Activated T-helper 2 cell treated with anti-CD3 and anti-CD28 coated beads, Interferon-gamma antibody, Interleukin-2, Interleukin-4, amounts not matched to agents 10 μg/mL and 5 μg/mL and 100 μg/mL, durations not matched to agents 14 hours and 24 hours and 36 hours (primary cell): Measurements from ENCODE around the gene AP2M1. TPM values are rescaled to one million over a fixed set of nuclear protein-coding genes. Genes with fewer than 3 reads are reported as not detected.
A peak's percentile ranks its signal among the peaks of the same experiment; 100 is the strongest.

Experiments
- DNase-seq: peaks from one replicate; pipeline ENCODE4 v3.0.0; 2021; ENCODE audit warnings: low spot score
- H3K27ac Mint-ChIP-seq: one replicate; pipeline ENCODE4 v1.8.0; 2021; ENCODE audit warnings: mixed read lengths
- H3K27me3 Mint-ChIP-seq: one replicate; pipeline ENCODE4 v1.8.0; 2021; ENCODE audit warnings: low read depth, mixed read lengths
- H3K36me3 Mint-ChIP-seq: one replicate; pipeline ENCODE4 v1.8.0; 2021; ENCODE audit warnings: low read depth, mixed read lengths
- H3K4me1 Mint-ChIP-seq: one replicate; pipeline ENCODE4 v1.8.0; 2021; ENCODE audit warnings: low read depth, mixed read lengths
- H3K4me3 Mint-ChIP-seq: one replicate; pipeline ENCODE4 v1.8.0; 2021; ENCODE audit warnings: low read depth, mild to moderate bottlenecking, moderate library complexity, mixed read lengths
- H3K9me3 Mint-ChIP-seq: one replicate; pipeline ENCODE4 v1.8.0; 2021; ENCODE audit warnings: mixed read lengths
- intact Hi-C: fragments of 100-400 bp; cut with micrococcal nuclease; formaldehyde crosslinking; loops from one replicate; pipeline ENCODE4 v1.15.1; 2023
- total RNA-seq: library from RNA; stranded (reverse); gene quantifications from 2 replicates; pipeline ENCODE4 v1.2.3, GENCODE V29; 2022

Gene AP2M1
- total RNA-seq, 1 donor from 2014 or later = 240 TPM

GRCh38 chr3:184223946-184224345 is 49.3 kb downstream of the AP2M1 start:
- Mint-ChIP-seq H3K4me3 (no peak overlapping the region), H3K36me3 (no peaks in the 10 kb centered on the region), H3K4me1 (peaks cover 3% of the 10 kb centered on the region), H3K27ac (no peak overlapping the region), H3K27me3 (peaks cover 32% of the 10 kb centered on the region), H3K9me3 (no peaks in the 10 kb centered on the region)
- intact Hi-C loops = no loop called here
- DNase-seq = no peak

- peaks cover 52% of the 10 kb centered on the region for H3K27me3 Mint-ChIP-seq
- H3K4me1 Mint-ChIP-seq = peaks cover 6% of the 10 kb centered on the region
- DNase-seq = peak; percentile 26
- no peaks in the 10 kb centered on the region for H3K9me3 Mint-ChIP-seq
- H3K4me3 Mint-ChIP-seq = no peak overlapping the region
- no peak overlapping the region for H3K27ac Mint-ChIP-seq
- intact Hi-C loops = loop anchor here (1.0 to 2.0 kb wide), 2 partner anchors 23 to 61 kb away; no protein-coding TSS in a partner anchor
- H3K36me3 Mint-ChIP-seq = no peaks in the 10 kb centered on the region
These were observed 52.9 kb downstream of the AP2M1 start for GRCh38 chr3:184227481-184227935.

- peaks cover 6% of the 10 kb centered on the region for H3K4me1 Mint-ChIP-seq
- intact Hi-C loops = no loop called here
- H3K36me3 Mint-ChIP-seq = no peaks in the 10 kb centered on the region
- no peak for DNase-seq
- H3K9me3 Mint-ChIP-seq = no peaks in the 10 kb centered on the region
- no peak overlapping the region for H3K27ac Mint-ChIP-seq
- H3K27me3 Mint-ChIP-seq = peaks cover 55% of the 10 kb centered on the region
- H3K4me3 Mint-ChIP-seq = peak overlapping the region; percentile 61
These were observed 53.9 kb downstream of the AP2M1 start for GRCh38 chr3:184228376-184229137.

GRCh38 chr3:184229394-184230080 is 54.9 kb downstream of the AP2M1 start, which contains the start of gene VWA5B2:
VWA5B2 (plus strand) TSS chr3:184229585; CDS start chr3:184230529, 944 bp downstream.
- Mint-ChIP-seq H3K36me3 (no peaks in the 10 kb centered on the region), H3K4me1 (peaks cover 6% of the 10 kb centered on the region), H3K27ac (no peak within 1 kb of the TSS), H3K4me3 (peak within 1 kb of the TSS; percentile 61), H3K9me3 (no peaks in the 10 kb centered on the region), H3K27me3 (peaks cover 53% of the 10 kb centered on the region)
- intact Hi-C loops = no loop called here
- DNase-seq = peak; percentile 54

- intact Hi-C loops = no loop called here
- Mint-ChIP-seq H3K4me3 (no peak overlapping the region), H3K4me1 (peaks cover 6% of the 10 kb centered on the region), H3K27ac (no peak overlapping the region), H3K9me3 (no peaks in the 10 kb centered on the region), H3K27me3 (peaks cover 52% of the 10 kb centered on the region), H3K36me3 (no peaks in the 10 kb centered on the region)
- DNase-seq = no peak
These were observed 55.5 kb downstream of the AP2M1 start for GRCh38 chr3:184230081-184230602.

- Mint-ChIP-seq H3K27ac (no peak overlapping the region), H3K36me3 (no peaks in the 10 kb centered on the region), H3K4me3 (peak overlapping the region; percentile 52), H3K27me3 (peaks cover 47% of the 10 kb centered on the region), H3K9me3 (no peaks in the 10 kb centered on the region), H3K4me1 (peaks cover 6% of the 10 kb centered on the region)
- no peak for DNase-seq
- intact Hi-C loops = no loop called here
These were observed 56.2 kb downstream of the AP2M1 start for GRCh38 chr3:184230603-184231528.

GRCh38 chr3:184231671-184232070 is 57.0 kb downstream of the AP2M1 start:
- H3K36me3 Mint-ChIP-seq = no peaks in the 10 kb centered on the region
- no peaks in the 10 kb centered on the region for H3K9me3 Mint-ChIP-seq
- DNase-seq = no peak
- intact Hi-C loops = no loop called here
- peak overlapping the region; percentile 30 for H3K4me3 Mint-ChIP-seq
- peaks cover 42% of the 10 kb centered on the region for H3K27me3 Mint-ChIP-seq
- H3K27ac Mint-ChIP-seq = no peak overlapping the region
- peaks cover 6% of the 10 kb centered on the region for H3K4me1 Mint-ChIP-seq

- H3K4me1 Mint-ChIP-seq = peaks cover 6% of the 10 kb centered on the region
- no peaks in the 10 kb centered on the region for H3K36me3 Mint-ChIP-seq
- no peak overlapping the region for H3K4me3 Mint-ChIP-seq
- H3K27me3 Mint-ChIP-seq = peaks cover 32% of the 10 kb centered on the region
- intact Hi-C loops = no loop called here
- no peak overlapping the region for H3K27ac Mint-ChIP-seq
- no peak for DNase-seq
- no peaks in the 10 kb centered on the region for H3K9me3 Mint-ChIP-seq
These were observed 58.6 kb downstream of the AP2M1 start for GRCh38 chr3:184233127-184233843.

Other genes starting within 250 kb of the AP2M1 start
- gene ABCC5, start 157.0 kb upstream of the AP2M1 start, total RNA-seq = 20.6 and 21.0 TPM in 2 replicates
- gene HTR3D, start 143.1 kb upstream of the AP2M1 start, total RNA-seq = not detected in 2 replicates
- not detected in 2 replicates for gene HTR3C, start 121.8 kb upstream of the AP2M1 start, total RNA-seq
- gene HTR3E, start 77.8 kb upstream of the AP2M1 start, total RNA-seq = not detected in 2 replicates
- 70.2 and 75.0 TPM in 2 replicates for gene EIF2B5, start 39.5 kb upstream of the AP2M1 start, total RNA-seq
- gene DVL3, start 19.5 kb upstream of the AP2M1 start, total RNA-seq = 53.8 and 56.1 TPM in 2 replicates
- 68.2 and 73.4 TPM in 2 replicates for gene ABCF3, start 11.3 kb downstream of the AP2M1 start, total RNA-seq
- 0.11 TPM in 1 of 2 replicates, not detected in the other for gene VWA5B2, start 54.7 kb downstream of the AP2M1 start, total RNA-seq
- gene ALG3, start 74.1 kb downstream of the AP2M1 start, total RNA-seq = 64.0 and 66.6 TPM in 2 replicates
- gene EEF1AKMT4, start 74.8 kb downstream of the AP2M1 start, total RNA-seq = 9.5 and 10.6 TPM in 2 replicates
- 0.18 TPM in 1 of 2 replicates, not detected in the other for gene CAMK2N2, start 86.7 kb downstream of the AP2M1 start, total RNA-seq
- gene ECE2, start 101.2 kb downstream of the AP2M1 start, total RNA-seq = not detected in 2 replicates
- gene PSMD2, start 124.4 kb downstream of the AP2M1 start, total RNA-seq = 268 and 275 TPM in 2 replicates
- 624 and 628 TPM in 2 replicates for gene EIF4G1, start 139.8 kb downstream of the AP2M1 start, total RNA-seq
- gene FAM131A, start 162.7 kb downstream of the AP2M1 start, total RNA-seq = 12.6 and 13.9 TPM in 2 replicates
- gene CLCN2, start 186.8 kb downstream of the AP2M1 start, total RNA-seq = 6.9 and 9.6 TPM in 2 replicates
- 150 and 155 TPM in 2 replicates for gene POLR2H, start 186.9 kb downstream of the AP2M1 start, total RNA-seq
- gene THPO, start 203.4 kb downstream of the AP2M1 start, total RNA-seq = not detected in 2 replicates
- 0.07 TPM in 1 of 2 replicates, not detected in the other for gene CHRD, start 205.2 kb downstream of the AP2M1 start, total RNA-seq